ENCODE data around the gene FAM209A. TPM values are rescaled to one million over a fixed set of nuclear protein-coding genes. Genes with fewer than 3 reads are reported as not detected.
"Not testable (repeated sequence)": the region's sequence is repeated elsewhere in the genome, so short reads cannot be mapped to it uniquely, and the experiment has no call there.

Gene FAM209A
- polyA plus RNA-seq, 1 experiment: not detected

GRCh38 chr20:56527521-56527920 lies 3.0 kb downstream of the FAM209A start:
- Histone ChIP-seq H3K27me3 (ENCODE audit: control insufficient read depth, insufficient read depth, low read length) (no peaks in the 10 kb centered on the region), H3K9me3 (ENCODE audit: control insufficient read depth, insufficient read depth, low read length) (no peaks in the 10 kb centered on the region; the same call in 1 of the 2 replicates), H3K4me3 (ENCODE audit: low read depth, low read length) (no peak overlapping the region), H3K27ac (ENCODE audit: low read depth, low read length) (no peak overlapping the region)
- no peak for DNase-seq (ENCODE audit: low read depth, low spot score)
- ChIA-PET CTCF (no interaction called here), POLR2A (no interaction called here)
- no peak for TF ChIP-seq CTCF (IDR thresholded peaks at IDR 0.05; ENCODE audit: low read depth, low read length)

- H3K9me3 ChIP-seq (ENCODE audit: control insufficient read depth, insufficient read depth, low read length); H3K4me3 ChIP-seq (ENCODE audit: low read depth, low read length); H3K27me3 ChIP-seq (ENCODE audit: control insufficient read depth, insufficient read depth, low read length); POLR2A ChIA-PET; DNase-seq (ENCODE audit: low read depth, low spot score); H3K27ac ChIP-seq (ENCODE audit: low read depth, low read length): not testable (repeated sequence)
- CTCF ChIA-PET: interaction anchor here (0.6 kb wide), 1 partner anchor 17 kb away, joined by 3 read pairs; no protein-coding TSS in a partner anchor
Observed at GRCh38 chr20:56532946-56533345, 8.4 kb downstream of the FAM209A start, which contains the start of gene FAM209B. FAM209B (plus strand) TSS chr20:56533246; CDS start chr20:56533342, 96 bp downstream.

- ChIA-PET CTCF (no interaction called here), POLR2A (no interaction called here)
- H3K27me3 ChIP-seq (ENCODE audit: control insufficient read depth, insufficient read depth, low read length): no peaks in the 10 kb centered on the region
- no peak for DNase-seq (ENCODE audit: low read depth, low spot score)
- no peaks in the 10 kb centered on the region for H3K9me3 ChIP-seq (ENCODE audit: control insufficient read depth, insufficient read depth, low read length)
- no peak for TF ChIP-seq CTCF (IDR thresholded peaks at IDR 0.05; ENCODE audit: low read depth, low read length)
- no peak overlapping the region for H3K4me3 ChIP-seq (ENCODE audit: low read depth, low read length)
- H3K27ac ChIP-seq (ENCODE audit: low read depth, low read length): no peak overlapping the region
Observed at GRCh38 chr20:56537997-56538396, 13.5 kb downstream of the FAM209A start.

GRCh38 chr20:56540415-56540814 lies 15.9 kb downstream of the FAM209A start:
- POLR2A ChIA-PET: no interaction called here
- no peak for DNase-seq (ENCODE audit: low read depth, low spot score)

GRCh38 chr20:56542489-56543030 lies 18.0 kb downstream of the FAM209A start:
- TF ChIP-seq CTCF (IDR thresholded peaks at IDR 0.05; ENCODE audit: low read depth, low read length): no peak
- CTCF ChIA-PET: no interaction called here
- H3K27me3 ChIP-seq (ENCODE audit: control insufficient read depth, insufficient read depth, low read length): no peaks in the 10 kb centered on the region
- no peak for DNase-seq (ENCODE audit: low read depth, low spot score)
- POLR2A ChIA-PET: no interaction called here
- no peak overlapping the region for H3K27ac ChIP-seq (ENCODE audit: low read depth, low read length)
- H3K4me3 ChIP-seq (ENCODE audit: low read depth, low read length): no peak overlapping the region
- no peaks in the 10 kb centered on the region for H3K9me3 ChIP-seq (ENCODE audit: control insufficient read depth, insufficient read depth, low read length)

More at GRCh38 chr20:56540415-56540814, 15.9 kb downstream of the FAM209A start:
- H3K27me3 ChIP-seq (ENCODE audit: control insufficient read depth, insufficient read depth, low read length): no peaks in the 10 kb centered on the region
- H3K27ac ChIP-seq (ENCODE audit: low read depth, low read length): no peak overlapping the region
- no peak overlapping the region for H3K4me3 ChIP-seq (ENCODE audit: low read depth, low read length)
- CTCF ChIA-PET: interaction anchor here (0.6 to 0.8 kb wide), 2 partner anchors 11 to 186 kb away, joined by 3 to 4 read pairs; no protein-coding TSS in a partner anchor
- H3K9me3 ChIP-seq (ENCODE audit: control insufficient read depth, insufficient read depth, low read length): no peaks in the 10 kb centered on the region
- TF ChIP-seq CTCF (IDR thresholded peaks at IDR 0.05; ENCODE audit: low read depth, low read length): no peak

All from AG04450 (cell line).